Cortex of kidney (tissue), 1 donor: ENCODE results near the gene GPR37L1.
"Not testable (repeated sequence)": the region's sequence is repeated elsewhere in the genome, so short reads cannot be mapped to it uniquely, and the experiment has no call there.

Experiments
- DNase-seq: peaks from one replicate; lab custom pipeline; 2025; lab: John Stamatoyannopoulos, UW

The GPR37L1 gene

GRCh38 chr1:202154766-202155477 is 32.2 kb downstream of the GPR37L1 start:
- DNase-seq: no peak

- no peak for DNase-seq
These were observed 32.8 kb downstream of the GPR37L1 start for GRCh38 chr1:202155478-202156021.

- no peak for DNase-seq
These were observed 33.9 kb downstream of the GPR37L1 start for GRCh38 chr1:202156590-202156989.

- no peak for DNase-seq
These were observed 35.2 kb downstream of the GPR37L1 start for GRCh38 chr1:202157945-202158344.

DNA sequence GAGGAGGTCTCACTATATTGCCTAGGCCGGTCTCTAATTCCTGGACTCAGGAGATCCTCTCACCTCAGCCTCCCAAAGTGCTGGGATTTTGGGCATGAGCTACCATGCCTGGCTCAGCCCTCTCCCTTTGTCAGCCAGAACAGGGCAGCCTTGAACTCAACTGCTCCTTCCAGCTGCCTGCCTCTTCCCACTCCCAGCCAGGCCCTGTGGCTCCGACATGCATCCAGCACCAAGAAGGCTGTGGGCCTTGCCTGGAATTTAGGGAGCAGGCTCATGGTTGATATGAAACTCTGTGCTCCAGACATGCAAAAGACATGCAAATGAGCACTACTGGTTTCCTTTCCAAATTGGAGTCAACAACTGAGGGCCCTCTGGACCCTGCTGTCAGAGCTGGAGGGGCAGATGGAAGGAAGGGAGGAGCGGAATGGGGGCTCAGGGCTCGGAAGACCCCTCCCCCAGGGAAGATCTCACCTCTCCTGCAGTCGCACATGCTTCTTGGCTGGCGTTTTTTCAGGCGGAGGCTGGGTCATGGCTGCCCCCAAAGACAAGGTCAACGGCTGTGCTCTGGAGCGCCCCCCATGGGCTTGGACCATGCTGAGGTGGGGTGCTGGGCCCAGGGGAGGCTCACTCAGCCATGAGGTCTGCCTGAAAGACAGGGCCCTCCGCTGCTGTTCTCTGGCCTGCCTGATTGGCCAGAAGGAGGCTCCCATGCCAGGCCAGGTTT is 36.3 kb downstream of the GPR37L1 start:
- DNase-seq: no peak

- no peak for DNase-seq
These were observed 37.0 kb downstream of the GPR37L1 start for GRCh38 chr1:202159534-202160371.

DNA sequence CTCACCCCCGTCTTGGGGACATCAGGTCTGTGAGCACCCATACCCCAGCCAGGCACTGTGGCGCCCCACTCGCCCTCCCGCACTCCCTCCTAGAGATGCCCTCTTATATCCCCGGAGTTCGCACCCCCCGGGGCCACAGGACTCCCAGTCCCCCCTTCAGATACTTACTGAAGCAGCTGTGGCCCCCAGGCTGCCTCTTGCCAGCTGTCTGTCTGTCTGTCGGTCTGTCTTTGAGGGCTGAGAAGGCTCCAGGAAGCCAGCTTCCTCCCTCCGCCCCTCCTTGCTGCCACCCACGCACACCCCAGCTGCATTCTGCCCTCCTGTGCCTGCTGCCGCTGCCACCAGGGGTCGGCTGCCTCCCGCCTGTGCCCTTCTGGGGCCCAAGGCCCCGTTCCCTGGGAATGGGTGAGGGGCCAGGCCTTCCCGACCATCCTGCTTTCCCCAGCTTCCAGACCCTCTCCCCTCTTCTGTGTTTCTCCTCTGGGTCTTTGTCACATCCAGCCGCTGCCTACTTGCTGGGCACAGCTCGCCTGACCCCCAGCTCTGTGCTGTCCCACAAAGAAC is 37.7 kb downstream of the GPR37L1 start, which contains the start of gene PTPN7:
Gene PTPN7, minus strand, starts transcription at position 226 of the 564 bp plus-strand sequence. CDS start 1,200 bp downstream, outside the sequence.
- no peak for DNase-seq

- DNase-seq: no peak
These were observed 38.7 kb downstream of the GPR37L1 start for GRCh38 chr1:202161151-202162046.

DNA sequence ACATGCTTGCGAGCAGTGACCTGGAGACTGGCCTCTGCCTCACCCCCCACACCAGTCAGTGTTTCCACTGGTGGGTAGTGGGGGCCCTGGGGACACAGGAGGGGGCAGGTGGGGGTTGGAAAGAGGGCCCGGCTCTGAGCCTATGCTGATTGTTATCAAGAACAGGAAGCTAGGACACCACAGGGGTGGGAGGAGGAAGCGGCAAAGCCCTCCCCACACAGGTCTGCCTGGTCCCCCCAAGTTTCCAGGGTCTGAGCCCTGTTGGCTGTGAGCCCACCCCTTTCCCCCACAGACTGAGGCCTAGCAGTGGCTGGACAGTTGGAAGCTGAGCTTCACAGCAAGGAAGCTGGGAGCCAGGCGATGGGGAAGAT is 39.3 kb downstream of the GPR37L1 start:
- DNase-seq: no peak

DNA sequence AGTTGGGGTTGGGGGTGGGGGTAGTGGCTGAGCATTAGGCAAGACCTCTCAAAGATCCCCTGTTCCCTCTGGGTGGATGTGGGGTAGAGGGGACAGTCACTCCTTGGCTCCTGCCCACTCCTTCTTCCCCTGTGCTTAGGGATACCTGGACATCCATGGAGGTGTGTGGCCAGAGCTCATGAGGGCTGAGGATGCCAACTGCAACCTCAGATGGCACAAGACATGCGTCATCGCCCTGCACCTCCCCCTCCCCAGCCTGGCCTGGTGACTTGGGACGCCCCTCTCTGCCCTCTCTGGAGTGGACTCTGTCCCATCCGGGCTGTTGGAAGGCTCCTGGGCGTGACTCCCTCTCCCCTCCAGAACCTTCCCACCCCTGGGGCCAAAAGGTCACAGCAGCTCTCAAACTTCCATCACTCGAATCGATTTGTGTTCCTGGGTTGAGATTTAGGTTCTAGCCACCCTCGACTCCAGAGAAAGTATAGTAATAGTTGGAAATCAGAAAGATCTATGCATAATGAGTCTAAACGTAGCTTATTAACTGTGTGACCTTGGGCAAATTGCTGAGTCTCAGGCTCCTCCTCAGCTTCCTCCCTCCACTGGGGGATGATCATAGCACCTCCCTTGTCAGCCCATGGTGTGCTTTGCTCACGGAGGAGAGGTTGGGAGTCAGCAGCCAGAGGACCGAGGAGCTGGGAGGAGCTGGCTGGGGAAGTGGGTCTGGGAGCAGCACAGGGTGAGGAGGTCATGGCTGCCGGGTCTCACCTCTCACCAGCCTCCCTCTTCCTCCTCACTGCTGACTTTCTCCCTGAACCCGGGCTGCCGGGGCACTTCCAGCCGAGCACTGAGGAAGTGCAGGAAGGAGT is 39.9 kb downstream of the GPR37L1 start:
- DNase-seq: no peak

GRCh38 chr1:202163281-202164270 is 40.9 kb downstream of the GPR37L1 start:
- no peak for DNase-seq

- no peak for DNase-seq
These were observed 41.7 kb downstream of the GPR37L1 start for GRCh38 chr1:202164271-202165037.

- no peak for DNase-seq
These were observed 42.7 kb downstream of the GPR37L1 start for GRCh38 chr1:202165267-202165941.

DNA sequence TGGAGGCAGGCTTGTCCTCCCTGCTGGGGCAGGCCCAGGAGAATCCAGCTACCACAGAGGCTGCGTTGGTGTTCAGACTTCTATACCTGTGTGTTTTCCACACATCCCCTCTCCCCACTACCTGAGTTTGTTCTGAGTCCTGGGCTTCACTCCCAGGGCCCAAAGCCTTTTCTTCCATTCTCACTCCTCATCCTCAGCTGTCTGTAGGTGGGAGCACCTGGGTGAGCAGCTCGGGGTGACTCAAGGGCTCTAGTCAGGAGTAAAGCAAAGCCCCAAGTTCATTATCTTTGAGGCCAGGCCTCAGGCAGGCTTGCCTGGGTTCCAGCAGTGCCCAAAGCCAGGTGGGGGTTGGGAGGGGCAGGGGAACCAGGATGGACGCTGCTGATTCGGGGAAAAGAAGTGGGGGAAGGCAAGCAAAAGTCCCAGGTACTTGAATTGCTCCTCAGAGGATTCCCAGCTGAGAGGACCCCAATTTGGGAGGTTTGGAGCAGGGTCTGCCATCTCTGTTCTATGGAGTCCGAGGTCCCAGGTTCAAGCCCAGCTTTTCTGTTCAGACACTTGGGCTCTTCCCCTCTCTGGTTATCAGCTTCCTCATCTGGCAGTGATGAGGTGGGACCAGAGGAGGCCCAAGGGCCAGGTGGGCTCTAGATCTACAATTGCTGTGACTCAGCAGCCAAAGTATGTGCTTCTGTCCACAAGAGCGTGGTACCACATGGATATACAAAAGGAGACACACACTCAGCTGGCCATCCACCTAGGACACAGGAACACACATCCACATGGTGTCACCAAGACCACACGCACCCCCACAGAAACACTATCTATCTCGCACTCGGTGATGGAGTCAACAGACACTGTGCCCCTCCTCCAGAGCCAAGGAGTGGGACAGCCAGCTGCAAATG is 43.5 kb downstream of the GPR37L1 start:
- DNase-seq: no peak

DNA sequence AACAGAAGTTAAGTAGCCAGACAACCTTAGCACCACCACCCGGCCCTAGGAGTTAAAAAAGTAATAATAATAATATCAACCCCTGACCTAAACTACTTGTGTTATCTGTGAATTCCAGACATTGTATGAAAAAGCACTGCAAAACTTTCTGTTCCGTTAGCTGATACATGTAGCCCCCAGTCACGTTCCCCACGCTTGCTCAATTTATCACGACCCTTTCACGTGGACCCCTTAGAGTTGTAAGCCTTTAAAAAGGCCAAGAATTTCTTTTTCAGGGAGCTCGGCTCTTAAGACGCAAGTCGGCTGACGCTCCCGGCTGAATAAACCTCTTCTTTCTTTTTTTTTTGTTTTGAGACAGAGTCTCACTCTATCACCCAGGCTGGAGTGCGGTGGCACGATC is 44.3 kb downstream of the GPR37L1 start:
- not testable (repeated sequence) for DNase-seq

DNA sequence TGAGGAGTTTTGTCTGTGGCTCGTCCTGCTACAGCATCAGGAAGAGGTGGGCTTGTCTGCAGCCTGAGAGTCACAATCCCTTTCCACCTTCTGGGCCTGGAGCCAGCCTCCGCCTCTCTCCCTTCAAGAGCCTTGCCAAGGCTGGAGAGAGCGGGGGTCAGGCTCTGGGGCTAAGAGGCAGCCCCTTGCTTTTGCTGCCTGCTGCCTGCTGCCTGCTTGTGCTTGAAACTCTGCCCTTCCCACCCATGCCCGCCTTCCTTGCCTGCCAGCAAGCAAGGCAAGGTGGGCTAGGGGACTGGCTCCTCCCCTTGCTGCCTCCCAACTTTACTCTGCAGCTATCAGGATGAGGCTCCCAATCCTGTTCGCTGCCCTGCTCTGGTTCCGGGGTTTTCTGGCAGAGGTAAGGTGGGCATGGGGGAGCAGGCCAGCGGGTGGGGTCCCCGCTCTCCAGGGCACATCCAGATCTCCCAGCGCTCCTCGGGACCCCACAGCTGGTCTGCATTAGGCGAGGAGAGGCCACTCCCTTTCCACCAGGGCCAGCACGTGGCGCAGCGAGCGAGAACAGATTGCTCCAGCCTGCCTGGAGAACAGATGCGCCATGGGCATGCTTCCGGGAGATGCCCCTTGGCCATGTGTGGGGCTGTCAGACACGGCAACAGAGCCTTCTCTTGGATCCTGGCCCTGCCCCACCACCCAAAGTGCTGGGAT is 45.1 kb downstream of the GPR37L1 start:
- DNase-seq: no peak
